B cell (primary cell): ENCODE data around the gene AVPI1.

ENCODE experiments used
- EZH2 ChIP-seq: IDR thresholded peaks from 2 replicates; pipeline ENCODE4 v1.6.1; 2012; ENCODE audit warnings: borderline replicate concordance, low read depth, mild to moderate bottlenecking, moderate library complexity, low read length; ENCODE audit not compliant: insufficient read depth, poor library complexity, severe bottlenecking
- TF ChIP-seq, protein P1 (sequence below): fragments of 200-600 bp; IDR thresholded peaks from one replicate; pipeline ENCODE4 v1.8.0; 2022; ENCODE audit warnings: antibody characterized with exemption, mild to moderate bottlenecking

DNA sequence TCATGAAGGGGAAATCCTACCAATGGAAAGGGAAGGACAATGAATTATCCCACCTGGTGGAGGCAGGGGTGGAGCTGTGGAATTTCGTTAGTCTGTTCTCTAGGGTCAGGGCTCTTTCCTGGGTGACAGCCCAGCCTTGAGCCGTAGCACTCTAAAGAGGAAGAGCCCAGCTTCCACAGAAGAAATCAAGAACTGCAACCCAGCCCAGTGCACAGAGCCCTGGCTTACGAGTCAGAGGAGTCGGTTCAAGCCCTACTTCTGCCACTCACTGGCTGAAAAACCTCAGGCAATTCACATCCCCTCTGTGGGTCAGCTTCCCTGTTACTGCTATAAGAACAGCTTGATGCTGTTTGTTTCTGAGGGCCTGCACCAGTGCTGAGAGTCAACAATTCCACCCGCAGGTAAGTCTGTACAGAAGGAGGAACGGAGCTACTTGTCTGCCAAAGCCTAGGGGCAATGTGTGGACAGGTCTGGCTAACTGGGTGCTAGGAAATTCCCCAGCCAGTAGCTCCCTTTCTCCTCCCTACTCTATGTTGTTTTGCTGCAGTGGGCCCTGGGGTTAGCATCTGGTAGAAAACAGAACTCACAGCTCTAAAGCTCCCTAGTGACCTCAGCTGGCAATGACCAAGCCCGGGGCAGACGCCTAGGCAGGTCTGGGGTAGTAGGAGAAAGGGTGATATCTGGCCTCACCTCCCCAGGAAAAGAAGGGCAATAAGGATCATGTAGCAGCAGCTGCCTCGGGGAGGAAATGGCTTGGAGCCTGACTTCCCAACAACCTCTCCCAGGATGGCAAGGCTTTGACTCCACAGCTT lies 3.3 kb downstream of the AVPI1 start:
- TF ChIP-seq, protein P1, sequence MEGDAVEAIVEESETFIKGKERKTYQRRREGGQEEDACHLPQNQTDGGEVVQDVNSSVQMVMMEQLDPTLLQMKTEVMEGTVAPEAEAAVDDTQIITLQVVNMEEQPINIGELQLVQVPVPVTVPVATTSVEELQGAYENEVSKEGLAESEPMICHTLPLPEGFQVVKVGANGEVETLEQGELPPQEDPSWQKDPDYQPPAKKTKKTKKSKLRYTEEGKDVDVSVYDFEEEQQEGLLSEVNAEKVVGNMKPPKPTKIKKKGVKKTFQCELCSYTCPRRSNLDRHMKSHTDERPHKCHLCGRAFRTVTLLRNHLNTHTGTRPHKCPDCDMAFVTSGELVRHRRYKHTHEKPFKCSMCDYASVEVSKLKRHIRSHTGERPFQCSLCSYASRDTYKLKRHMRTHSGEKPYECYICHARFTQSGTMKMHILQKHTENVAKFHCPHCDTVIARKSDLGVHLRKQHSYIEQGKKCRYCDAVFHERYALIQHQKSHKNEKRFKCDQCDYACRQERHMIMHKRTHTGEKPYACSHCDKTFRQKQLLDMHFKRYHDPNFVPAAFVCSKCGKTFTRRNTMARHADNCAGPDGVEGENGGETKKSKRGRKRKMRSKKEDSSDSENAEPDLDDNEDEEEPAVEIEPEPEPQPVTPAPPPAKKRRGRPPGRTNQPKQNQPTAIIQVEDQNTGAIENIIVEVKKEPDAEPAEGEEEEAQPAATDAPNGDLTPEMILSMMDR: no peak
- TF ChIP-seq EZH2: no peak
